IMR-90 (cell line): ENCODE results near the gene SLC6A6. TPM values are rescaled to one million over a fixed set of nuclear protein-coding genes. Genes with fewer than 3 reads are reported as not detected.

Experiments
- ATAC-seq: fragments of 200-7000 bp; cut with Tn5 transposase; 2 replicates; pipeline ENCODE4 v1.9.1; 2020; ENCODE audit warnings: low read depth, mild to moderate bottlenecking, moderate library complexity
- BruUV-seq: library from RNA; stranded (reverse); fragments of 400-500 nt; replicated peaks from 2 replicates; lab custom pipeline; 2021; lab: Mats Ljungman, UMichigan
- CTCF ChIA-PET: fragments of 300-600 bp; formaldehyde crosslinking; extraction: SDS; loops from one replicate; lab custom pipeline; 2021; ENCODE audit warnings: antibody characterized with exemption; lab: Yijun Ruan, JAX
- POLR2A ChIA-PET: fragments of 300-600 bp; sonication (Branson Sonifier 250); formaldehyde crosslinking; loops from one replicate; lab custom pipeline; 2022; ENCODE audit warnings: antibody characterized with exemption; ENCODE audit not compliant: unreplicated experiment; lab: Charles Lee
- DNase-seq: peaks from one replicate; pipeline ENCODE4 v3.0.0; 2013
- H2AFZ ChIP-seq: replicated peaks from 2 replicates; pipeline ENCODE3; 2013; ENCODE audit warnings: low read length, mild to moderate bottlenecking; ENCODE audit not compliant: poor library complexity
- H2AK5ac ChIP-seq: 2 replicates; pipeline ENCODE4 v1.6.1; 2013; ENCODE audit warnings: low read depth, low read length, inconsistent platforms
- H2AK9ac ChIP-seq: replicated peaks from 2 replicates; pipeline ENCODE3; 2013; ENCODE audit warnings: mild to moderate bottlenecking, low read depth, low read length, moderate library complexity; ENCODE audit not compliant: poor library complexity
- H2BK120ac ChIP-seq: 2 replicates; pipeline ENCODE4 v1.6.1; 2013; ENCODE audit warnings: low read depth, low read length, inconsistent platforms
- H2BK15ac ChIP-seq: 3 replicates; pipeline ENCODE4 v1.6.1; 2013; ENCODE audit warnings: low read depth, low read length, inconsistent platforms
- H2BK20ac ChIP-seq: 2 replicates; pipeline ENCODE4 v1.6.1; 2013; ENCODE audit warnings: low read depth, mild to moderate bottlenecking, inconsistent platforms, low read length, moderate library complexity
- H2BK5ac ChIP-seq: 2 replicates; pipeline ENCODE4 v1.6.1; 2013; ENCODE audit warnings: mild to moderate bottlenecking, low read depth, low read length, inconsistent platforms; ENCODE audit not compliant: poor library complexity, severe bottlenecking
- H3K14ac ChIP-seq: replicated peaks from 2 replicates; pipeline ENCODE4 v1.6.1; 2013; ENCODE audit warnings: low read depth, low read length, inconsistent platforms
- H3K18ac ChIP-seq: 2 replicates; pipeline ENCODE4 v1.6.1; 2013; ENCODE audit warnings: low read depth, low read length, control low read depth
- H3K23ac ChIP-seq: 2 replicates; pipeline ENCODE4 v1.6.1; 2013; ENCODE audit warnings: low read depth, low read length, inconsistent platforms
- H3K27ac ChIP-seq: 2 replicates; pipeline ENCODE4 v1.5.1; 2013; ENCODE audit warnings: mild to moderate bottlenecking, control low read depth, low read length; ENCODE audit not compliant: insufficient read depth
- H3K27me3 ChIP-seq: 2 replicates; pipeline ENCODE4 v1.6.1; 2013; ENCODE audit warnings: low read length; ENCODE audit not compliant: control insufficient read depth, insufficient read depth
- H3K36me3 ChIP-seq: 2 replicates; pipeline ENCODE4 v1.6.1; 2013; ENCODE audit warnings: low read length, mixed read lengths; ENCODE audit not compliant: control insufficient read depth, insufficient read depth
- H3K4ac ChIP-seq: 2 replicates; pipeline ENCODE4 v1.6.1; 2013; ENCODE audit warnings: low read depth, low read length, inconsistent platforms
- H3K4me1 ChIP-seq: 2 replicates; pipeline ENCODE4 v1.6.1; 2013; ENCODE audit warnings: low read length, mixed read lengths; ENCODE audit not compliant: control insufficient read depth, insufficient read depth
- H3K4me2 ChIP-seq: 2 replicates; pipeline ENCODE4 v1.6.1; 2013; ENCODE audit warnings: low read depth, mild to moderate bottlenecking, control low read depth, low read length, moderate library complexity
- H3K4me3 ChIP-seq: 2 replicates; pipeline ENCODE4 v1.5.1; 2013; ENCODE audit warnings: low read depth, mild to moderate bottlenecking, control low read depth, low read length, moderate library complexity; ENCODE audit not compliant: insufficient read depth
- H3K56ac ChIP-seq: 2 replicates; pipeline ENCODE4 v1.6.1; 2013; ENCODE audit warnings: low read length, inconsistent platforms; ENCODE audit not compliant: insufficient read depth; ENCODE audit errors: extremely low read depth
- H3K79me1 ChIP-seq, 2 experiments: 2 replicates each; pipeline ENCODE4 v1.6.1; 2013; ENCODE audit warnings: low read length in 2 of 2, inconsistent platforms in 1 of 2, low read depth in 1 of 2
- H3K9ac ChIP-seq: 2 replicates; pipeline ENCODE4 v1.6.1; 2013; ENCODE audit warnings: low read depth, low read length, control low read depth
- H3K9me1 ChIP-seq: 2 replicates; pipeline ENCODE4 v1.6.1; 2013; ENCODE audit warnings: low read length, inconsistent platforms; ENCODE audit not compliant: insufficient read depth
- H3K9me3 ChIP-seq: 2 replicates; pipeline ENCODE4 v1.6.1; 2013; ENCODE audit warnings: low read length; ENCODE audit not compliant: control insufficient read depth, insufficient read depth
- H4K20me1 ChIP-seq: 2 replicates; pipeline ENCODE4 v1.6.1; 2013; ENCODE audit warnings: low read length, inconsistent platforms; ENCODE audit not compliant: insufficient read depth
- H4K5ac ChIP-seq: 2 replicates; pipeline ENCODE4 v1.6.1; 2013; ENCODE audit warnings: mild to moderate bottlenecking, low read depth, low read length, control low read depth
- H4K8ac ChIP-seq, 2 experiments: 2 replicates each; pipeline ENCODE4 v1.6.1; 2013; ENCODE audit warnings: low read depth in 2 of 2, low read length in 2 of 2, control low read depth in 1 of 2, inconsistent platforms in 1 of 2
- H4K91ac ChIP-seq: 2 replicates; pipeline ENCODE4 v1.6.1; 2013; ENCODE audit warnings: low read depth, low read length, inconsistent platforms; ENCODE audit not compliant: insufficient read depth
- BHLHE40 ChIP-seq: fragments of 150-350 bp; IDR thresholded peaks from 2 replicates; pipeline ENCODE4 v1.6.1; 2016; ENCODE audit warnings: mild to moderate bottlenecking, low read depth, low read length
- CEBPB ChIP-seq: IDR thresholded peaks from 2 replicates; pipeline ENCODE4 v1.6.1; 2012; ENCODE audit warnings: low read depth, low read length, improper control_type of control experiment
- CTCF ChIP-seq: conservative IDR thresholded peaks from 2 replicates; pipeline ENCODE4 v1.5.1; 2012; ENCODE audit warnings: mild to moderate bottlenecking, low read depth, low read length, improper control_type of control experiment
- ELK1 ChIP-seq: fragments of 150-350 bp; IDR thresholded peaks from 2 replicates; pipeline ENCODE4 v1.6.1; 2016; ENCODE audit warnings: low read depth, mild to moderate bottlenecking, low read length, moderate library complexity, borderline replicate concordance
- POLR2A ChIP-seq: IDR thresholded peaks from 2 replicates; pipeline ENCODE4 v1.6.1; 2012; ENCODE audit warnings: mild to moderate bottlenecking, low read depth, low read length
- SMC3 ChIP-seq: fragments of 150-350 bp; IDR thresholded peaks from 2 replicates; pipeline ENCODE4 v1.6.1; 2016; ENCODE audit warnings: low read depth, mild to moderate bottlenecking, antibody characterized with exemption, low read length, moderate library complexity
- WGBS, 2 experiments: methylation state at CpG; one replicate each; pipeline versions ENCODE4 v1.1.5 to v1.1.7; 2013; ENCODE audit warnings: missing lambda C conversion rate in 2 of 2; ENCODE audit not compliant: insufficient read length in 1 of 2; ENCODE audit errors: extremely low coverage in 2 of 2; 5-methylcytosine and 5-hydroxymethylcytosine counted together
- dilution Hi-C: fragments of 300-500 bp; cut with HindIII; formaldehyde crosslinking; loops from one replicate; pipeline ENCODE4 v1.14.3; 2018; ENCODE audit warnings: low sequenced_read_pairs; ENCODE audit not compliant: unreplicated experiment
- in situ Hi-C: fragments of 300-500 bp; cut with MboI; formaldehyde crosslinking; loops from 3 replicates; pipeline ENCODE4 v1.14.3; 2019; ENCODE audit warnings: low sequenced_read_pairs, inconsistent platforms, mixed read lengths
- intact Hi-C: fragments of 100-400 bp; cut with micrococcal nuclease; formaldehyde crosslinking; loops from 2 replicates; pipeline ENCODE4 v1.10.0; 2022
- polyA plus RNA-seq, 3 experiments: library from polyadenylated mRNA; depleted of rRNA; stranded (reverse); fragments of >200 nt; gene quantifications; 2 replicates each; pipeline ENCODE4 v1.2.3, GENCODE V29; 2012; ENCODE audit warnings: low replicate concordance in 1 of 3
- total RNA-seq: library from RNA; depleted of rRNA; stranded (reverse); fragments of >200 nt; gene quantifications from 2 replicates; pipeline ENCODE4 v1.2.3, GENCODE V29; 2012

The SLC6A6 gene
- total and polyA plus RNA-seq, 2 of the 4 experiments (the other 2 are of a cell fraction): 29.9 to 39.4 TPM

GRCh38 chr3:14397940-14398796, 4.2 kb upstream of the SLC6A6 start:
- in situ Hi-C loops: no loop called here
- Histone ChIP-seq H3K23ac (no peak overlapping the region), H3K27ac (no peak overlapping the region), H2BK120ac (no peak overlapping the region), H3K4me3 (no peak overlapping the region), H2BK20ac (no peak overlapping the region), H3K9ac (no peak overlapping the region), H3K36me3 (no peaks in the 10 kb centered on the region), H3K4me1 (peaks cover 12% of the 10 kb centered on the region), H2AK9ac (no peak overlapping the region), H4K91ac (no peak overlapping the region), H2AK5ac (no peak overlapping the region), H3K18ac (no peak overlapping the region), H3K56ac (no peak overlapping the region), H3K27me3 (no peaks in the 10 kb centered on the region), H3K4ac (no peak overlapping the region), H4K20me1 (peaks cover 2% of the 10 kb centered on the region; the same call in 1 of the 2 replicates), H3K14ac (no peak overlapping the region), H3K4me2 (no peak overlapping the region), H3K9me1 (peaks cover 3% of the 10 kb centered on the region; the same call in 1 of the 2 replicates), H4K5ac (no peak overlapping the region), H2BK15ac (no peak overlapping the region), H2AFZ (peak overlapping the region; percentile 17), H3K9me3 (no peaks in the 10 kb centered on the region), H3K79me1 (peaks cover 2 to 3% of the 10 kb centered on the region in 2 experiments; a peak in 2 of 4 replicates), H4K8ac (no peak overlapping the region), H2BK5ac (no peak overlapping the region)
- no TSS peak for BruUV-seq
- TF ChIP-seq POLR2A (no peak), ELK1 (no peak), CTCF (no peak), BHLHE40 (no peak), SMC3 (no peak), CEBPB (no peak)
- dilution Hi-C loops: no loop called here
- intact Hi-C loops: no loop called here
- no peak for DNase-seq
- ChIA-PET CTCF (interaction anchor here (1.0 to 1.4 kb wide), 3 partner anchors 40 to 123 kb away, joined by 3 to 4 read pairs (median 3); no protein-coding TSS in a partner anchor), POLR2A (no interaction called here)
- no peak for ATAC-seq
- 92% methylated on average over 3 of the region's 14 CpGs; no CpG with 5 or more reads in 1 of the 2 experiments for WGBS, 2 experiments
